Testis (tissue), 5 donors: ENCODE data around the gene KHSRP. TPM values are rescaled to one million over a fixed set of nuclear protein-coding genes. Genes with fewer than 3 reads are reported as not detected.

Experiments used
- DNase-seq: peaks from one replicate; pipeline ENCODE4 v3.0.0-alpha.2; 2019
- H3K27ac ChIP-seq, 2 donors: fragments of 200-600 bp; sonication (generic); one replicate each; pipeline ENCODE4 v1.5.1; 2019
- H3K27me3 ChIP-seq: fragments of 200-600 bp; sonication (generic); one replicate; pipeline ENCODE4 v1.5.1; 2019
- H3K36me3 ChIP-seq: fragments of 200-600 bp; sonication (generic); one replicate; pipeline ENCODE4 v1.5.1; 2017; ENCODE audit warnings: low read depth; ENCODE audit errors: missing control alignments
- H3K4me1 ChIP-seq: fragments of 200-600 bp; sonication (generic); one replicate; pipeline ENCODE4 v1.5.1; 2019
- H3K4me3 ChIP-seq, 2 donors: fragments of 200-600 bp; sonication (generic); one replicate each; pipeline ENCODE4 v1.5.1; 2017 to 2019
- H3K9me3 ChIP-seq: fragments of 200-600 bp; sonication (generic); one replicate; pipeline ENCODE4 v1.5.1; 2017
- POLR2A ChIP-seq: fragments of 450-650 bp; IDR thresholded peaks from one replicate; pipeline ENCODE4 v1.6.1; 2017; ENCODE audit warnings: antibody characterized with exemption, mild to moderate bottlenecking, moderate library complexity
- WGBS, 2 donors: methylation state at CpG; one replicate each; pipeline ENCODE4 v1.1.5; 2018; 5-methylcytosine and 5-hydroxymethylcytosine counted together
- intact Hi-C: fragments of 100-400 bp; cut with DNase I; formaldehyde crosslinking; loops from one replicate; pipeline ENCODE4 v1.15.1; 2023; ENCODE audit warnings: low total_unique reads
- long read RNA-seq, 2 donors: transcript quantifications; one replicate each; lab custom pipeline, GENCODE V29; 2026
- polyA plus RNA-seq: library from polyadenylated mRNA; stranded (reverse); fragments of 350-450 nt; fragmentation: Illumina TruSeq; extraction: RNeasy Lipid Tissue Mini Kit (QIAGEN cat#74804); gene quantifications from one replicate; pipeline ENCODE4 v1.2.3, GENCODE V29; 2014; ENCODE audit warnings: low read depth, low replicate concordance; ENCODE audit not compliant: insufficient read depth
- total RNA-seq, 2 donors: library from RNA; depleted of rRNA; stranded (reverse); fragments of >200 nt; gene quantifications; one replicate each; pipeline ENCODE4 v1.2.3, GENCODE V29; 2016
- TF ChIP-seq, protein P1 (sequence below), 3 experiments: fragments of 450-650 bp in 2 of 3; fragments of 200-600 bp in 1 of 3; sonication (generic) in 1 of 3; IDR thresholded peaks; one replicate each; pipeline ENCODE4 v1.5.1; 2016 to 2019; ENCODE audit warnings: antibody characterized with exemption in 3 of 3, mild to moderate bottlenecking in 2 of 3, moderate library complexity in 1 of 3

Gene KHSRP, protein sequence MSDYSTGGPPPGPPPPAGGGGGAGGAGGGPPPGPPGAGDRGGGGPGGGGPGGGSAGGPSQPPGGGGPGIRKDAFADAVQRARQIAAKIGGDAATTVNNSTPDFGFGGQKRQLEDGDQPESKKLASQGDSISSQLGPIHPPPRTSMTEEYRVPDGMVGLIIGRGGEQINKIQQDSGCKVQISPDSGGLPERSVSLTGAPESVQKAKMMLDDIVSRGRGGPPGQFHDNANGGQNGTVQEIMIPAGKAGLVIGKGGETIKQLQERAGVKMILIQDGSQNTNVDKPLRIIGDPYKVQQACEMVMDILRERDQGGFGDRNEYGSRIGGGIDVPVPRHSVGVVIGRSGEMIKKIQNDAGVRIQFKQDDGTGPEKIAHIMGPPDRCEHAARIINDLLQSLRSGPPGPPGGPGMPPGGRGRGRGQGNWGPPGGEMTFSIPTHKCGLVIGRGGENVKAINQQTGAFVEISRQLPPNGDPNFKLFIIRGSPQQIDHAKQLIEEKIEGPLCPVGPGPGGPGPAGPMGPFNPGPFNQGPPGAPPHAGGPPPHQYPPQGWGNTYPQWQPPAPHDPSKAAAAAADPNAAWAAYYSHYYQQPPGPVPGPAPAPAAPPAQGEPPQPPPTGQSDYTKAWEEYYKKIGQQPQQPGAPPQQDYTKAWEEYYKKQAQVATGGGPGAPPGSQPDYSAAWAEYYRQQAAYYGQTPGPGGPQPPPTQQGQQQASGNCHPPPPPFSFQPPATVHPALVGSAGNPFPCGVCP
- total RNA-seq (100 to 1,000 TPM; 279 to 336 TPM), polyA plus RNA-seq (358 TPM)
- long read RNA-seq, donor 1, transcript KHSRP-212 (3 exons, 851 nt): major isoform, 9 of 21 reads
- long read RNA-seq, donor 1, partial matches to known transcripts: 10 of 21 reads
- long read RNA-seq, donor 1, other reads (novel, unspliced or antisense): 0 of 21 reads
- long read RNA-seq, donor 2, transcript KHSRP-212 (3 exons, 851 nt): major isoform, 12 of 21 reads
- long read RNA-seq, donor 2, partial matches to known transcripts: 5 of 21 reads
- long read RNA-seq, donor 2, other reads (novel, unspliced or antisense): 0 of 21 reads

DNA sequence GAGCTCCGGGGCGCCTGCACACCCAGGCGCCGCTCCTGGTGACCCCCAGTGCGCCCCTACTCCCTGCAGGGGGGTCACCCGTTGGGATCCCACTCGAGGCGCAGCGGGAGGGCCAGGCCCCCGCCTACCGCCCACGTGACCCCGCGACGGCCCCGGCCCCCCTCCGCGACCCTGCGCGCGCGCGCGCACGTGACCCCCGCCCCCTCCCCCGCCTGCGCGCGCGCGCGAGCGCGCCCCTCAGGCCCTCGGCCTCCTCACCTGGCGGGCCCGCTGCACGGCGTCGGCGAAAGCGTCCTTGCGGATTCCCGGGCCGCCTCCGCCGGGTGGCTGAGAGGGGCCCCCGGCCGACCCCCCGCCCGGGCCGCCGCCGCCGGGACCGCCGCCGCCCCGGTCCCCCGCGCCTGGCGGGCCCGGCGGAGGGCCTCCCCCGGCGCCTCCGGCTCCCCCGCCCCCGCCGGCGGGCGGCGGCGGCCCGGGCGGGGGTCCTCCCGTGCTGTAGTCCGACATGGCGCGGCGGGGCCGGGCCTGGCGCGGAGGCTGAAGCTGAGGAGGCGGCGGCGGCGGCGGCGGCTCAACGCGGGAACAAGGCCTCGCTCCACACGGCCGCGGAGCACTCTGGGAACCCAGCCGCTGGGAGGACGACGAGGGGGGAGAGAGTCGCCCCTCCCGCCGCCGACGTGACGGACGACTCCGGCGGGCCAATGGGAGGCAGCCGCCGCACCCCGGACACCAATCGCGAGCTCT is at the start of gene KHSRP:
KHSRP (minus strand) TSS at position 617 of the 744 bp plus-strand sequence; CDS start at position 507, 110 bp downstream.
- Histone ChIP-seq H3K36me3 (no peaks in the 10 kb centered on the region), H3K9me3 (no peaks in the 10 kb centered on the region), H3K4me1 (peaks cover 16% of the 10 kb centered on the region), H3K27ac (peak within 1 kb of the TSS; percentile 74 to 87), H3K4me3 (peak within 1 kb of the TSS; percentile 82 to 88), H3K27me3 (no peaks in the 10 kb centered on the region)
- intact Hi-C loops: no loop called here
- TF ChIP-seq POLR2A: peak; percentile 66
- TF ChIP-seq, protein P1, sequence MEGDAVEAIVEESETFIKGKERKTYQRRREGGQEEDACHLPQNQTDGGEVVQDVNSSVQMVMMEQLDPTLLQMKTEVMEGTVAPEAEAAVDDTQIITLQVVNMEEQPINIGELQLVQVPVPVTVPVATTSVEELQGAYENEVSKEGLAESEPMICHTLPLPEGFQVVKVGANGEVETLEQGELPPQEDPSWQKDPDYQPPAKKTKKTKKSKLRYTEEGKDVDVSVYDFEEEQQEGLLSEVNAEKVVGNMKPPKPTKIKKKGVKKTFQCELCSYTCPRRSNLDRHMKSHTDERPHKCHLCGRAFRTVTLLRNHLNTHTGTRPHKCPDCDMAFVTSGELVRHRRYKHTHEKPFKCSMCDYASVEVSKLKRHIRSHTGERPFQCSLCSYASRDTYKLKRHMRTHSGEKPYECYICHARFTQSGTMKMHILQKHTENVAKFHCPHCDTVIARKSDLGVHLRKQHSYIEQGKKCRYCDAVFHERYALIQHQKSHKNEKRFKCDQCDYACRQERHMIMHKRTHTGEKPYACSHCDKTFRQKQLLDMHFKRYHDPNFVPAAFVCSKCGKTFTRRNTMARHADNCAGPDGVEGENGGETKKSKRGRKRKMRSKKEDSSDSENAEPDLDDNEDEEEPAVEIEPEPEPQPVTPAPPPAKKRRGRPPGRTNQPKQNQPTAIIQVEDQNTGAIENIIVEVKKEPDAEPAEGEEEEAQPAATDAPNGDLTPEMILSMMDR (IDR thresholded peaks at IDR 0.05): no peak
- WGBS, 2 donors: 0% methylated on average over 6 to 59 of the region's 114 CpGs
- no peak for DNase-seq

DNA sequence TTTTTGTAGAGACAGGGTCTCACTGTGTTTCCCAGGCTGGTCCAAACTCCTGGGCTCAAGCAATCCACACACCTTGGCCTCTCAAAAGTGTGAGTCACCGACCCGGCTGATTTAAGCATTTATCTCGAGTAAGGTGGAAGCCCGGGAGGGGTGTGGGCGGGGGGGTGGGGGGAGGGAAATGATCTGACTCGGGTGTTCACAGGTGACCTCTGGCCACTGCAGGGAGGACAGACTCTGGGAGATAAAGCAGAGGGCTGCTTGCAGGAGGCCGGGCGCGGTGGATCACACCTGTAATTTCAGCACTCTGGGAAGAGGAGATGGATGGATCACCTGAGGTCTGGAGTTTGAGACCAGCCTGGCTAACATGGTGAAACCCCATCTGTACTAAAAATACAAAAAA is 49.0 kb upstream of the KHSRP start:
- TF ChIP-seq, protein P1 (IDR thresholded peaks at IDR 0.05): no peak
- TF ChIP-seq POLR2A: no peak
- Histone ChIP-seq H3K4me3 (no peak overlapping the region), H3K4me1 (no peaks in the 10 kb centered on the region), H3K27ac (no peak overlapping the region), H3K9me3 (no peaks in the 10 kb centered on the region), H3K36me3 (no peaks in the 10 kb centered on the region), H3K27me3 (no peaks in the 10 kb centered on the region)
- intact Hi-C loops: no loop called here
- WGBS, 2 donors: 76 to 80% methylated on average over 9 of the region's 9 CpGs
- no peak for DNase-seq

DNA sequence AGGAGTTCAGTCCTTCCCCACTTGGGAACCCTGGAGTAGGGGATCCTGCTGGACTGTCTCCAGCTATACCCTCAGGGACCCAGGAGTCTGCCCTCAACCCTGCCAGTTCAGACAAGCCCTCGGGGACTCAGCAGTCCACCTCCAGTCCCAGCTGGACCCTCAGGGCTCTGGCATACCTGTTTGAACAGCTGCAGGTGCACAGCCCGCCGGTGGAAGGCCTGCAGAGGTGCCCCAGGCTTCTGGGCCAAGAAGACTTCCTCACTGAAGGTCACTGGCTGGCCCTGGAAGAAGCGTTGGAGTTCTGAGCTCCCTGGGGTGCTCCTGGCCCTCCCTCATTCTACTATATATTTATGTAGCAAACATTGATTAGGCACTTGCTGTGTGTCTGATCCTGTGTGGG is 48.1 kb upstream of the KHSRP start:
- no peak overlapping the region for H3K4me3 ChIP-seq
- TF ChIP-seq, protein P1 (IDR thresholded peaks at IDR 0.05): no peak
- TF ChIP-seq POLR2A: no peak
- whole genome bisulfite sequencing, 2 donors: 11 to 52% methylated on average over 1 to 4 of the region's 4 CpGs
- H3K27me3 ChIP-seq: no peaks in the 10 kb centered on the region
- no peaks in the 10 kb centered on the region for H3K36me3 ChIP-seq
- intact Hi-C loops: no loop called here
- H3K9me3 ChIP-seq: no peaks in the 10 kb centered on the region
- no peak for DNase-seq
- H3K27ac ChIP-seq: no peak overlapping the region
- H3K4me1 ChIP-seq: no peaks in the 10 kb centered on the region

DNA sequence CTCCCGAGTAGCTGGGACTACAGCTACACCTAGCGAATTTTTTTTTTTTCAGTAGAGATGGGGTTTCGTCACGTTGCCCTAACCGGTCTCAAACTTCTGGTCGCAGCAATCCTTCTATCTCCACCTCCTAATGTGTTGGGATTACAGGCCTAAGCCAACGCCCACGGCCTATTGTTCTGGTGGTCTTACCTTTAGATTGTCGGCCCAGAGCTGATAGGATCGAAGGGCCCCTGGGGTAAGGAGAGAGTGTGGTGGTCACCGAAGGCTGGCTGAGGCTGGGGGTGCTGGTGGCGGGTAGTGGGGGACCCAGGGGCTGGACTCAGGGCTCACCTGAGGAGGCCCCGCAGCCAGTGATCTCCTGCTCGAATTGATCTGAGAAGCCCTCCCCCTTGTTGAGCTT is 46.5 kb upstream of the KHSRP start:
- Histone ChIP-seq H3K4me1 (no peaks in the 10 kb centered on the region), H3K36me3 (no peaks in the 10 kb centered on the region), H3K27me3 (no peaks in the 10 kb centered on the region), H3K9me3 (no peaks in the 10 kb centered on the region), H3K4me3 (no peak overlapping the region), H3K27ac (no peak overlapping the region)
- intact Hi-C loops: no loop called here
- TF ChIP-seq, protein P1 (IDR thresholded peaks at IDR 0.05): no peak
- no peak for TF ChIP-seq POLR2A
- no peak for DNase-seq
- WGBS, 2 donors: 85 to 91% methylated on average over 13 to 14 of the region's 14 CpGs
